Measurements from ENCODE around the gene HLA-DRB5.

DNA sequence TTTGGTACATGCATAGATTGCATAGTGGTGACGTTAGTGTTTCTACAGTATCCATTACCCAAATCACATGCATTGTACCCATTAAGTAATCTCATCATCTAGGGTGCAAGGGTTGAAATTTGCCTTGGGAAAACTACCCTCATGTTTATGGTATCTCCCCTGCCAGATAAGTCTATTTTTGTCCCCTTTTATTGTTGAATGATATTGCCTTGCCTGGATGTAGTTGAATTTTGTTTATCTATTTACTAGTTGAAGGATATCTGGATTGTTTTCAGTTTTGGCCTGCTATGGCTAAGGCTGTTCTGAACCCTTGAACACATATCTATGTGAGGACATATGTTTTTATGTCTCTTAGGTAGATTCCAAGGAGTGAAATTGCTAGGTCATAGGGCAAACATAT, 46.2 kb upstream of the HLA-DRB5 start:
- TF ChIP-seq, protein P1, sequence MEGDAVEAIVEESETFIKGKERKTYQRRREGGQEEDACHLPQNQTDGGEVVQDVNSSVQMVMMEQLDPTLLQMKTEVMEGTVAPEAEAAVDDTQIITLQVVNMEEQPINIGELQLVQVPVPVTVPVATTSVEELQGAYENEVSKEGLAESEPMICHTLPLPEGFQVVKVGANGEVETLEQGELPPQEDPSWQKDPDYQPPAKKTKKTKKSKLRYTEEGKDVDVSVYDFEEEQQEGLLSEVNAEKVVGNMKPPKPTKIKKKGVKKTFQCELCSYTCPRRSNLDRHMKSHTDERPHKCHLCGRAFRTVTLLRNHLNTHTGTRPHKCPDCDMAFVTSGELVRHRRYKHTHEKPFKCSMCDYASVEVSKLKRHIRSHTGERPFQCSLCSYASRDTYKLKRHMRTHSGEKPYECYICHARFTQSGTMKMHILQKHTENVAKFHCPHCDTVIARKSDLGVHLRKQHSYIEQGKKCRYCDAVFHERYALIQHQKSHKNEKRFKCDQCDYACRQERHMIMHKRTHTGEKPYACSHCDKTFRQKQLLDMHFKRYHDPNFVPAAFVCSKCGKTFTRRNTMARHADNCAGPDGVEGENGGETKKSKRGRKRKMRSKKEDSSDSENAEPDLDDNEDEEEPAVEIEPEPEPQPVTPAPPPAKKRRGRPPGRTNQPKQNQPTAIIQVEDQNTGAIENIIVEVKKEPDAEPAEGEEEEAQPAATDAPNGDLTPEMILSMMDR (optimal IDR thresholded peaks at IDR 0.05 in 1 of 3, IDR thresholded peaks at IDR 0.05 in 1 of 3, conservative IDR thresholded peaks at IDR 0.05 in 1 of 3; ENCODE audit: extremely low read depth in 1 of 3, insufficient read depth in 2 of 3, low read length in 3 of 3): no peak
- TF ChIP-seq EZH2 (IDR thresholded peaks at IDR 0.05; ENCODE audit: low read length): no peak
